WTC11 (cell line): ENCODE measurements around the gene SNRPD2.

Experiments
- CREM ChIP-seq: sonication (generic); formaldehyde crosslinking; IDR thresholded peaks from 2 replicates; pipeline ENCODE4 v1.8.1; 2022; ENCODE audit warnings: mild to moderate bottlenecking, missing genetic modification reagents, moderate library complexity
- FOXJ3 ChIP-seq: sonication (generic); formaldehyde crosslinking; IDR thresholded peaks from 2 replicates; pipeline ENCODE4 v1.9.0; 2021; ENCODE audit warnings: missing genetic modification reagents, mild to moderate bottlenecking, borderline replicate concordance
- PRRX2 ChIP-seq: fragments of 250-450 bp; sonication (Bioruptor Pico); IDR thresholded peaks from 2 replicates; pipeline ENCODE4 v1.8.0; 2021; ENCODE audit warnings: mild to moderate bottlenecking
- SMAD3 ChIP-seq: sonication (generic); formaldehyde crosslinking; IDR thresholded peaks from 2 replicates; pipeline ENCODE4 v1.8.0; 2022; ENCODE audit warnings: missing genetic modification reagents, mild to moderate bottlenecking, borderline replicate concordance
- TF ChIP-seq, protein P1 (sequence below): fragments of 200-600 bp; IDR thresholded peaks from 2 replicates; pipeline ENCODE4 v1.8.0; 2022; ENCODE audit warnings: antibody characterized with exemption
- TF ChIP-seq, protein P2 (sequence below): sonication (generic); formaldehyde crosslinking; IDR thresholded peaks from 2 replicates; pipeline ENCODE4 v1.8.0; 2022; ENCODE audit warnings: mild to moderate bottlenecking, missing genetic modification reagents

DNA sequence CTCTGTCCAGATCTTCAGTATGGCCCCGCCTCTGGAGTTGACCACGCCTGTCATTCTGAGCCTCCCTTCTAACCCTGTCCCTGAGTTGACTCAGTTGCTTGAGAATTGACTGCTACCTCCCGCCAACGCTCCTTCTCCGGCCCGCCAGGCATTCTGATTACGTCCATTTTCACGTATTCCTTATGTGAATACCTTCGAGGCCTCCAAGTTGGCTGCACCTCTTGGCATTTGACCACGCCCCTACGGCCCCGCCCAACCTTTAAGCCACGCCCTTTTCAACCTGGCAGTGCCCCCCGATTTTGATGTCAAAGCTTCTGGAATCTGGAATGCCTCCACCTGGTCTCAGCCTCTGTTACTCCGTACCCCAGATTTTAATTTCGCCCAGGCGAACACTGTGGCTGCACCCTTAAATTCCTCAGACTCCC, 50.9 kb downstream of the SNRPD2 start:
- TF ChIP-seq SMAD3 (CRISPR knock-in tag) (no peak), PRRX2 (CRISPR knock-in tag) (no peak), FOXJ3 (CRISPR knock-in tag) (no peak), CREM (CRISPR knock-in tag) (no peak)
- TF ChIP-seq, protein P1, sequence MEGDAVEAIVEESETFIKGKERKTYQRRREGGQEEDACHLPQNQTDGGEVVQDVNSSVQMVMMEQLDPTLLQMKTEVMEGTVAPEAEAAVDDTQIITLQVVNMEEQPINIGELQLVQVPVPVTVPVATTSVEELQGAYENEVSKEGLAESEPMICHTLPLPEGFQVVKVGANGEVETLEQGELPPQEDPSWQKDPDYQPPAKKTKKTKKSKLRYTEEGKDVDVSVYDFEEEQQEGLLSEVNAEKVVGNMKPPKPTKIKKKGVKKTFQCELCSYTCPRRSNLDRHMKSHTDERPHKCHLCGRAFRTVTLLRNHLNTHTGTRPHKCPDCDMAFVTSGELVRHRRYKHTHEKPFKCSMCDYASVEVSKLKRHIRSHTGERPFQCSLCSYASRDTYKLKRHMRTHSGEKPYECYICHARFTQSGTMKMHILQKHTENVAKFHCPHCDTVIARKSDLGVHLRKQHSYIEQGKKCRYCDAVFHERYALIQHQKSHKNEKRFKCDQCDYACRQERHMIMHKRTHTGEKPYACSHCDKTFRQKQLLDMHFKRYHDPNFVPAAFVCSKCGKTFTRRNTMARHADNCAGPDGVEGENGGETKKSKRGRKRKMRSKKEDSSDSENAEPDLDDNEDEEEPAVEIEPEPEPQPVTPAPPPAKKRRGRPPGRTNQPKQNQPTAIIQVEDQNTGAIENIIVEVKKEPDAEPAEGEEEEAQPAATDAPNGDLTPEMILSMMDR: no peak
- TF ChIP-seq, protein P2, sequence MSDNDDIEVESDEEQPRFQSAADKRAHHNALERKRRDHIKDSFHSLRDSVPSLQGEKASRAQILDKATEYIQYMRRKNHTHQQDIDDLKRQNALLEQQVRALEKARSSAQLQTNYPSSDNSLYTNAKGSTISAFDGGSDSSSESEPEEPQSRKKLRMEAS (CRISPR knock-in tag): no peak
